K562 (cell line): ENCODE measurements around the gene ADPGK. TPM values are rescaled to one million over a fixed set of nuclear protein-coding genes. Genes with fewer than 3 reads are reported as not detected.

Experiments used
- CBFA2T3 ChIP-seq: fragments of 450-650 bp; IDR thresholded peaks from 2 replicates; pipeline ENCODE4 v1.6.1; 2017
- HES1 ChIP-seq: fragments of 450-650 bp; IDR thresholded peaks from 2 replicates; pipeline ENCODE4 v1.6.1; 2016; ENCODE audit warnings: low read depth, mild to moderate bottlenecking, moderate library complexity
- HNRNPLL ChIP-seq: fragments of 200-400 bp; formaldehyde crosslinking; IDR thresholded peaks from 2 replicates; pipeline ENCODE4 v1.6.1; 2017; ENCODE audit warnings: low read length, low read depth, mild to moderate bottlenecking; ENCODE audit not compliant: poor library complexity, severe bottlenecking
- IFI16 ChIP-seq: fragments of 250-450 bp; sonication (Bioruptor Pico); IDR thresholded peaks from 2 replicates; pipeline ENCODE4 v2.1.2; 2022; ENCODE audit warnings: mild to moderate bottlenecking, inconsistent platforms
- KDM1A ChIP-seq, 2 experiments: fragments of 450-650 bp; IDR thresholded peaks; 2 replicates each; pipeline ENCODE4 v1.6.1; 2016; ENCODE audit warnings: mild to moderate bottlenecking in 2 of 2
- MAFF ChIP-seq: IDR thresholded peaks from 2 replicates; pipeline ENCODE4 v1.6.1; 2012; ENCODE audit warnings: low read length, improper control_type of control experiment
- MTF1 ChIP-seq: fragments of 250-450 bp; sonication (Bioruptor Pico); IDR thresholded peaks from 2 replicates; pipeline ENCODE4 v1.9.0; 2021; ENCODE audit warnings: moderate library complexity, mild to moderate bottlenecking, inconsistent platforms, borderline replicate concordance
- SUPT5H ChIP-seq: fragments of 450-650 bp; IDR thresholded peaks from 2 replicates; pipeline ENCODE4 v1.6.1; 2016
- ZBTB40 ChIP-seq, 2 experiments: fragments of 450-650 bp in 1 of 2; sonication (generic) in 1 of 2; formaldehyde crosslinking in 1 of 2; IDR thresholded peaks; 2 replicates each; pipeline versions ENCODE4 v1.7.1 to v1.9.0; 2016 to 2022; ENCODE audit warnings: inconsistent platforms in 1 of 2, mild to moderate bottlenecking in 1 of 2, missing genetic modification reagents in 1 of 2
- ZBTB43 ChIP-seq: sonication (generic); formaldehyde crosslinking; IDR thresholded peaks from 2 replicates; pipeline ENCODE4 v1.8.0; 2023; ENCODE audit warnings: mild to moderate bottlenecking, missing genetic modification reagents
- ZNF121 ChIP-seq: sonication (generic); formaldehyde crosslinking; conservative IDR thresholded peaks from 2 replicates; pipeline ENCODE4 v1.8.0; 2022; ENCODE audit warnings: missing genetic modification reagents
- ZNF311 ChIP-seq: fragments of 250-450 bp; sonication (Bioruptor Pico); IDR thresholded peaks from 2 replicates; pipeline ENCODE4 v1.4.0; 2020; ENCODE audit warnings: mild to moderate bottlenecking, moderate library complexity
- ZNF583 ChIP-seq: fragments of 250-450 bp; sonication (Bioruptor Pico); IDR thresholded peaks from 2 replicates; pipeline ENCODE4 v1.4.0; 2020
- ZNF707 ChIP-seq: fragments of 250-450 bp; sonication (Bioruptor Pico); conservative IDR thresholded peaks from 2 replicates; pipeline ENCODE4 v1.8.0; 2022; ENCODE audit warnings: inconsistent platforms, mild to moderate bottlenecking, moderate library complexity
- polyA plus RNA-seq, 8 experiments: library from polyadenylated mRNA; depleted of rRNA in 4 of 8; stranded (reverse) in 5 of 8; unstranded in 3 of 8; fragments of >200 nt; fragmentation: Nextera tagmentation in 2 of 8; fragmentation: Illumina TruSeq in 1 of 8; extraction: Ambion mirVana in 2 of 8; extraction: Trizol in 1 of 8; gene quantifications; 2 replicates each; pipeline versions ENCODE4 v1.2.1 to v1.2.3, GENCODE V29; 2011 to 2014; ENCODE audit warnings: inconsistent platforms in 1 of 8, missing spikeins in 1 of 8
- total RNA-seq, 7 experiments: library from RNA; depleted of rRNA in 6 of 7; stranded (reverse); fragments of >200 nt in 6 of 7; fragmentation: Illumina TruSeq in 2 of 7; extraction: Trizol in 2 of 7; gene quantifications; 2 replicates each; pipeline versions ENCODE4 v1.2.1 to v1.2.3, GENCODE V29; 2011 to 2021; ENCODE audit warnings: low replicate concordance in 1 of 7

ADPGK gene
- total and polyA plus RNA-seq, 9 of the 15 experiments (the other 6 are each of a cell fraction or from before 2014, with no cell fraction given) = 13.4 to 97.4 (median 48.5) TPM

GRCh38 chr15:72782274-72783003 is 1.1 kb downstream of the ADPGK start (continued):
- TF ChIP-seq HNRNPLL = no peak
- no peak for TF ChIP-seq ZNF311 (CRISPR knock-in tag)
- TF ChIP-seq IFI16 (CRISPR knock-in tag) = no peak
- no peak for TF ChIP-seq ZNF583 (CRISPR knock-in tag)
- no peak for TF ChIP-seq HES1
- peak; percentile 7 to 38; a peak in 2 of 4 replicates for TF ChIP-seq KDM1A (IDR thresholded peaks at IDR 0.05)
- TF ChIP-seq MTF1 = no peak
- TF ChIP-seq MAFF = peak; percentile 26; the same call in 1 of the 2 replicates
- TF ChIP-seq ZBTB40 (IDR thresholded peaks at IDR 0.05) = 0 out of 2 replicates have a peak, but pooled peaks have one; percentile 14
- TF ChIP-seq ZBTB40 (CRISPR knock-in tag; IDR thresholded peaks at IDR 0.05) = no peak
- no peak for TF ChIP-seq ZNF707 (CRISPR knock-in tag)
- TF ChIP-seq ZBTB43 (CRISPR knock-in tag) = 0 out of 2 replicates have a peak, but pooled peaks have one; percentile 13
- TF ChIP-seq CBFA2T3 = 0 out of 2 replicates have a peak, but pooled peaks have one; percentile 7
- no peak for TF ChIP-seq SUPT5H
- TF ChIP-seq ZNF121 = 0 out of 2 replicates have a peak, but pooled peaks have one; percentile 4
